ENCODE measurements around the gene FRMD5. TPM values are rescaled to one million over a fixed set of nuclear protein-coding genes. Genes with fewer than 3 reads are reported as not detected.

The FRMD5 gene
- total RNA-seq, 1 experiment from 2014 or later, result 3.9 TPM

- no peak overlapping the region for H3K27ac ChIP-seq (ENCODE audit: insufficient read length, low read depth, low read length)
- no peak overlapping the region for H4K5ac ChIP-seq (ENCODE audit: insufficient read length, low read depth, low read length)
- no peak overlapping the region for H4K8ac ChIP-seq (replicated peaks; ENCODE audit: insufficient read length, low read depth, low read length)
- no peak for TF ChIP-seq CTCF (conservative IDR thresholded peaks at IDR 0.05)
- H3K4me2 ChIP-seq (ENCODE audit: insufficient read depth, insufficient read length, low read length), result no peak overlapping the region
- no peak overlapping the region for H3K23ac ChIP-seq (ENCODE audit: insufficient read length, low read depth, low read length)
- H3K4me1 Mint-ChIP-seq, result no peaks in the 10 kb centered on the region
- no peaks in the 10 kb centered on the region for H3K79me2 ChIP-seq (ENCODE audit: insufficient read depth, low read length)
- no peaks in the 10 kb centered on the region for H3K27me3 ChIP-seq (ENCODE audit: insufficient read depth, low read length)
- H3K27me3 Mint-ChIP-seq (ENCODE audit: low read depth), result no peaks in the 10 kb centered on the region
- no peaks in the 10 kb centered on the region for H3K4me1 ChIP-seq (ENCODE audit: insufficient read depth, low read length)
- no peak overlapping the region for H2BK5ac ChIP-seq (ENCODE audit: insufficient read length, low read length)
- no peaks in the 10 kb centered on the region; a peak in 1 of 5 replicates for H3K9me3 Mint-ChIP-seq
- no peak overlapping the region for H2AK5ac ChIP-seq (ENCODE audit: insufficient read length, low read length)
- H3K23me2 ChIP-seq (ENCODE audit: insufficient read length, low read depth, low read length, poor library complexity, severe bottlenecking), result no peaks in the 10 kb centered on the region
- H3K36me3 Mint-ChIP-seq (ENCODE audit: insufficient read depth in 1 of 3, low read depth in 3 of 3), result no peaks in the 10 kb centered on the region
- no peak overlapping the region for H2BK15ac ChIP-seq (ENCODE audit: low read depth, low read length)
- no peak overlapping the region for H2AFZ ChIP-seq (ENCODE audit: low read length)
- H4K91ac ChIP-seq (ENCODE audit: insufficient read length, low read depth, low read length), result no peak overlapping the region
- H3K4me3 Mint-ChIP-seq, result no peak overlapping the region
- H3K18ac ChIP-seq (ENCODE audit: insufficient read length, low read depth, low read length), result no peak overlapping the region
- no peak overlapping the region for H3K56ac ChIP-seq (ENCODE audit: insufficient read length, low read depth, low read length)
- H3K14ac ChIP-seq (ENCODE audit: insufficient read depth, low read length), result no peak overlapping the region
- no peak overlapping the region for H3T11ph ChIP-seq (ENCODE audit: low read length)
- DNase-seq, result no peak
- H2BK120ac ChIP-seq (ENCODE audit: low read depth, low read length, poor library complexity, severe bottlenecking), result no peak overlapping the region
- WGBS (ENCODE audit: extremely low coverage, insufficient read length, low lambda C conversion rate), result no CpG with 5 or more reads among the region's 2 CpGs
- no peak overlapping the region for H2BK12ac ChIP-seq (ENCODE audit: insufficient read length, low read depth, low read length)
- H2BK20ac ChIP-seq (ENCODE audit: low read depth, low read length, poor library complexity, severe bottlenecking), result no peak overlapping the region
- H3K9ac ChIP-seq (ENCODE audit: extremely low read depth, insufficient read length, low read length), result no peak overlapping the region
- H3K79me1 ChIP-seq (ENCODE audit: insufficient read depth, low read depth, low read length, poor library complexity, severe bottlenecking), result no peaks in the 10 kb centered on the region
- H3K9me3 ChIP-seq (ENCODE audit: control insufficient read depth, low read depth, low read length), result no peaks in the 10 kb centered on the region
- H4K20me1 ChIP-seq (ENCODE audit: control insufficient read depth, insufficient read depth, insufficient read length), result no peaks in the 10 kb centered on the region
- H3K4ac ChIP-seq (ENCODE audit: low read depth, low read length), result no peak overlapping the region
- H3K27ac Mint-ChIP-seq, result no peak overlapping the region
These were observed 110.3 kb downstream of the FRMD5 start for GRCh38 chr15:44084770-44085169.
